HG03196 (cell line): ENCODE results near the gene PTPN7.
"Not testable (repeated sequence)": the region's sequence is repeated elsewhere in the genome, so short reads cannot be mapped to it uniquely, and the experiment has no call there.

Experiments used
- ATAC-seq: cut with Tn5 transposase; IDR thresholded peaks from one replicate; pipeline ENCODE4 v1.9.1; 2021; ENCODE audit not compliant: unreplicated experiment

Gene PTPN7

DNA sequence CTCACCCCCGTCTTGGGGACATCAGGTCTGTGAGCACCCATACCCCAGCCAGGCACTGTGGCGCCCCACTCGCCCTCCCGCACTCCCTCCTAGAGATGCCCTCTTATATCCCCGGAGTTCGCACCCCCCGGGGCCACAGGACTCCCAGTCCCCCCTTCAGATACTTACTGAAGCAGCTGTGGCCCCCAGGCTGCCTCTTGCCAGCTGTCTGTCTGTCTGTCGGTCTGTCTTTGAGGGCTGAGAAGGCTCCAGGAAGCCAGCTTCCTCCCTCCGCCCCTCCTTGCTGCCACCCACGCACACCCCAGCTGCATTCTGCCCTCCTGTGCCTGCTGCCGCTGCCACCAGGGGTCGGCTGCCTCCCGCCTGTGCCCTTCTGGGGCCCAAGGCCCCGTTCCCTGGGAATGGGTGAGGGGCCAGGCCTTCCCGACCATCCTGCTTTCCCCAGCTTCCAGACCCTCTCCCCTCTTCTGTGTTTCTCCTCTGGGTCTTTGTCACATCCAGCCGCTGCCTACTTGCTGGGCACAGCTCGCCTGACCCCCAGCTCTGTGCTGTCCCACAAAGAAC is at the start of gene PTPN7:
PTPN7 (minus strand) TSS at position 226 of the 564 bp plus-strand sequence. CDS start 1,200 bp downstream, outside the sequence.
- peak; percentile 45 for ATAC-seq

DNA sequence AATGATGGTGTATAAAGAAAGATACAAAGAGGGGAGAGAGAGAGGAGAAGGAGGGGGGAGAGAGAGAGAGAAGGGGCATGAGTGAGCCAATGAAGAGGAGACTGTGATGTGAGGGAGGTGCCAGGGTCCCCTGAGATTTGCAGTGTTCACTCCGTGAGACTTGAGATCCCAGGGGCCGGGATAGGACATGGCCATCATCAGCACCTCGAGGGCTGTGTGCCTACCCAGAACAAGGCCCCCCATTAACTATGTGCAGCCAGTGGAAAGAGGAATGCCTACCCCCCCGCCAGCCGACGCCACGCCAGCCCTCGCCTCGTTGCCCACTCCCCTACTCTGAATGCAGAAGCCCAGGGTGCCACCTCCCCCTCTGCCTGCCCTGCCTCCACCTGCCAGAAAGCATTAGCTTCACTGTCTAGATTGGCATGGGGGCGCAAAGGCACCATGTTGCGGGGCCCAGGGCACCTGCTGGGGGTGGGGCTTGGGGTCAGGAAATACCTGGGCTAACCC is 48.0 kb upstream of the PTPN7 start:
- no peak for ATAC-seq

DNA sequence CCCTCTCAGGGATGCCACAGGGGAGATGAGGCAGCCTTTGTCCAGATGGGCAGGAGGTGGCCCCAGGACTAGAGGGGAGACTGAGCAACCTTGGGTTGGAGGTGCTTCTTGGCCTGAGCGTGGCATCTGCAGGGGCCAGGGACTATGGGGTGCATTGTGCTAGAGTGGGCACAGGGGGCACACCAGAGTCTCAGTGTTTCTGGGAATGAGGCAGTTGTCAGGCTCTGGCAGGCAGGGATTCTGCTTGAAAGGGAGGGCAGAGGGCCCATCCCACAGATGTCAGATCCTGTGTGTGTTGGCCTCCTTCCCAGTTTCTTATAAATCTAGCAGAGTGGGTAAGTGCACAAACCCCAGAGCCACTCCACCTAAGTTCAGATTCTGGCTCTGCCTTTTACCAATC is 46.9 kb upstream of the PTPN7 start:
- ATAC-seq = no peak

DNA sequence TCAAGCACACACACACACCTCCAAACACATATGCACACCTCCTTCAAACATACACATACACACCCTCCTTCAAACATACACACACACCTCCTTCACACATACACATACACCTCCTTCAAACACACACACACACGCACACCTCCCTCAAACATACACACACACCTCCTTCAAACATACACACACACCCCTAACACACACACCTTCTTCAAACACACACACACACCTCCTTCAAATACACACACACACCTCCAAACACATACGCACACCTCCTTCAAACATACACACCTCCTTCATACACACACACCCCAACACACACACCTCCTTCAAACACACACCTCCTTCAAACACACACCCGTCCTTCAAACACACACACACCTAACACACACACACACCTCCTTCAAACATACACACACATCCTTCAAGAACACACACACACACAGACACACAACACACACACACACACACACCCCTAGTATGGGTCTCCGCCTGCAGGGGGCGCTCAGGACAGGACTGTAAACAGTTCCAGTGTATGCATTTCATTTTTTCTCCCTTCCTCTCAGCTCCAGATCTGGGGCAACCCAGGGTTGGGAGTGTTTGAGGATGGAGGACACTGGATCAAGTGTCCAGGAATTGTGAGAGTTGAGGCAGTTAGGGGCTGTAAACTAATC is 45.3 kb upstream of the PTPN7 start:
- no peak for ATAC-seq

DNA sequence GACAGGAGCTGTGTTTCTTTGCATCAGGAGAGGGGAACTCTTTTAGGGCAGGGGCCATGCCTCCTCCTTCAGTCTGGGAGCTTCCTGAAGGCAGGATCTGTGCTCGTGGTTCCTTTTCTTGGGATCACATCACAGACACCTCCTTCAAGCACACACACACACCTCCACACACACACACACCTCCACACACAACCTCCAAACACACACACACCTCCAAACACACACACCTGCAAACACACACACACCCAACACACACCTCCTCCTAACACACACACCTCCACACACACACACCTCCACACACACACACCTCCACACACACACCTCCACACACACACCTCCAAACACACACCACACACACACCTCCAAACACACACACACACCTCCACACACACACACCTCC is 43.7 kb upstream of the PTPN7 start:
- no peak for ATAC-seq

DNA sequence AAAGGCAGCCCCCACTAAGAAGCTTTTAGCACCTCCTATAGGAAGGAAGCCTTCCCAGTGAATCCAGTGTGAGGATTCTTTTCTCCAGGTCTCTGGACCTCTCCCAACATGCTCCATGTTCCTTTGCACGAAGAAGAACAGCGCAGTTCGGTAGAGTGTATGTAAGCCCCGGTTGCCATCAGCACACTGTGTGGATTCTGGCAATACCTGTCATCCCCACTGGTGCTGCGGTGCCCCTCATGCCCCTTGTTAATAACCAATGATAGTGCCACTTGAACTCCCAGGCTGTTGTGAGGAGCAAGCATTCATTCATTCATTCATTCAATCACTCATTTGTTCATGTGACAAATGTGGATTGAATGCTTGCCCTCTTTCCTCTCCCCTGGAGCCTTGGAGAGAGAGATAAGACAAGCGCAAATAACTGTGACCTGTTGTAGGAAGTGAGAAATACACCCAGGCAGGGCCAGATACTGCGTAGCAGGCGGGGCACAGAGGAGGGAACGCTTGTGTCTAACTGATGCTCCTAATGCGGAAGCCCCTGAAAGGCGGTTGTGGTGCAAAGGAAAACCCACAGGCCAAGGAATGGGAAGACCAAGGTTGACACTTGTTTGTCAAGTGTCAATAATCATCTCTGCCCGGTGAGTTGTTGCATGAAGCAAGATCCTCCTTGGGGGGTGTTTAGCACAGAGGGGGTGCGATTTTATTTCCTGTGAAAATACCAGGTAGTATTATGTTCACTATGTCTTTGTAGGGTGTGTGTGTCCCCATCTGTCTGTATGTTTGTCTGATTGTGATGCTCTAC is 43.0 kb upstream of the PTPN7 start:
- no peak for ATAC-seq

DNA sequence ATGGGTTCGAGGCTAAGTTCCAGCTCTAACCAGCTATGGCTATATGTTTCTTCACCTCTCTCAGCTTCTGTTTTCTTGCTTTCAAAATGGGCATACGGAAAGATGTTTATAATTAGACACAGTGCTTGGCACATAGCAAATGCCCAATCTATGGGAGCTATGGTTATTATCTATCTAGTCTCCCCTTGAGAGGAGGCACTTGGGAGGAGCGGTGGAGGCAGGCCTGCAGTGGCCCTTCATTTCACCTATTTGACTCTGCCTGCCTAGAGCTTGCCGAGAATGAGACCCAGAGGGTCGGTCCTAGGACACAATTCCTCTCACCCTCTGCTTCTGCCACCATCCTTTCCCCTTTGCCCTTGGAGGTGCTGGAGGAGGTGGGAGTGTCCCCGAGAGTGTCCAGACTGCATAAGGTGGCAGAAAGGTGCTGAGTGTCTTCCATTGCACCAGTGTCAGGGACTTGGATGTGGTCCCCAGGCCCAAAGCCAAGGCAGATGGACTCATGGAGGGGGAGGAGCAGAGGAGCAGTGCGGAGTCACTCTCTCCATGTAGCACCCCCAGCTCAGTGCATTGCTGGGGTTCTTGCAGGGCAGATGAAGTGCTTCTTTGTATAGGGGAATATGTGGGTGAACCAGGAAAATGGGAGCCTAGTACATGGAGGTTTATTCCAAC is 42.2 kb upstream of the PTPN7 start:
- no peak for ATAC-seq

DNA sequence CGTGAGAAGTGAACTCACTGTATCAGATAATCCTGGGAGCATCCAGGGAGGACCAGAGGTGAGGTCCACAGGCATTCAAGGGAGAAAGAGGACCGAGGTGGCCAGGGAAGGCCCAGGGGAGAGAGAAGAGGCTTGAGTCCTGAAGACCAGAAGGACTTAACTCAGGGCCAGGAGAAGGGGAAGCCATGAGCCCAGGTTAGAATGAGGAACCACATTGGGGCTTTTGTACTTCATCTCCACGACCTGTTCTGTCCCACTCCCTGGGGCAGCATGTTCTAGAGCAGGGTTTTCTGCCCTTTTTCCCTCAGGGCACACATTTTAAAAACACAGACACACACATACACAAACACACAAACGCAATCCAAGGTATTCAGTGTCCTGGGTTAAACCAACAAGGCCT is 41.6 kb upstream of the PTPN7 start:
- ATAC-seq = no peak

DNA sequence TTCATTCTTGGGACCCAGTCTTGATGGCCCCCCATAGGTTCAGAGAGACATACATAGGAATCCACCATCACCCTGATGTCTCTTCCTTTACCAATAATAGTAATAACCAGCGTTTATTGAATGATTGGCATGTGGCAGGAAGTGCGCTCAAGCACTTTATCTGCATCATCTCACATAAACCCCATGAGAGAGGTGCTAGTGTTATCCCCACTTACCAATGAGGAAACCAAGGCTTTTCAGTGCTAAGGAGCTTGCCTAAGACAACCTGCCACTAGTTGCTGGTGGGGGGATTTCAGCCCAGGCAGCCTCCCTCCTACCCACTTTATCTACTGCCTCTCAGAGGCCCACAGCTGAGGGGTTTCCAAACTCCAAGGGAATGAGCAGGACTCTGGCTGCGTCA is 40.9 kb upstream of the PTPN7 start:
- no peak for ATAC-seq

DNA sequence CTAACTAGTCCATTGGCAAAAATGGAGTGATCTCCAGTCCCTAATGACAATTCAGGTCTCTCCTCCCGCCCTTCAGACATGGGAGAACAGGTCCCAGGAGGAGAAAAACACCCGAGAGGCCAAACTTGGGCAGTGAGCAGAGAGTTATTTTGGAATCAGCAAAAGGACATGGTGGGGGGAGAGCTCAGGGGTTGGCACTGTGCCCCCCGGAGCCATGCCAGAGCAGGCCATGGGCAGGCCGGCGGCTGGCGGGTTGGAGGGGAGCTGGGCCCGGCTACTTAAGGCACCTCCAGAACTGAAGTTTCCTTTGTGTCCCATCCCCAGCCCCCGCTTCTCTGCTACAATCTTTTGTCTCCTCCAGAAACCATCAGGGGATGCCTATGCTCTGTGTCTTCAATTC is 40.3 kb upstream of the PTPN7 start:
- no peak for ATAC-seq

DNA sequence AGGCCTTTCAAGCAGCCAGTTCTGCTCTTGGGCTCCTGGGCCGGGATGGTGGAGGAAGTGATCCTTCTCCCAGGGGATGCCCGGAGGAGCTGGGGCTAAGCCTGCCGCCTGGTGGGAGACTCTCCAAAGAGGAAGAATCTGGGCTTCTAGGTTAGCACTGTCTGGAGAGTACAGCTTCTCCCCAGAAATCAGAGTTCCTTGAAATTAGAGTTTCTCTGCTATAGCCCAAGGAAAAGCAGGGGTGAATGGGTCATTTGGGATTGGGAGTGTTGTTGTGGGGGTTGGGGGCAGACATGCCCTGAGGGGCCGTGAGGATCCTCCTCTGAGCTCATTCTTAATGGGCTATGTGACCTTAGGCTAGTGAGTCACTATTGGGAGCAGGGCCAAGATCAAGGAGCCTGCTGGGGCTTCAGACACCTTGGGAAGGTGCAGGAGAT is 39.7 kb upstream of the PTPN7 start:
- no peak for ATAC-seq

DNA sequence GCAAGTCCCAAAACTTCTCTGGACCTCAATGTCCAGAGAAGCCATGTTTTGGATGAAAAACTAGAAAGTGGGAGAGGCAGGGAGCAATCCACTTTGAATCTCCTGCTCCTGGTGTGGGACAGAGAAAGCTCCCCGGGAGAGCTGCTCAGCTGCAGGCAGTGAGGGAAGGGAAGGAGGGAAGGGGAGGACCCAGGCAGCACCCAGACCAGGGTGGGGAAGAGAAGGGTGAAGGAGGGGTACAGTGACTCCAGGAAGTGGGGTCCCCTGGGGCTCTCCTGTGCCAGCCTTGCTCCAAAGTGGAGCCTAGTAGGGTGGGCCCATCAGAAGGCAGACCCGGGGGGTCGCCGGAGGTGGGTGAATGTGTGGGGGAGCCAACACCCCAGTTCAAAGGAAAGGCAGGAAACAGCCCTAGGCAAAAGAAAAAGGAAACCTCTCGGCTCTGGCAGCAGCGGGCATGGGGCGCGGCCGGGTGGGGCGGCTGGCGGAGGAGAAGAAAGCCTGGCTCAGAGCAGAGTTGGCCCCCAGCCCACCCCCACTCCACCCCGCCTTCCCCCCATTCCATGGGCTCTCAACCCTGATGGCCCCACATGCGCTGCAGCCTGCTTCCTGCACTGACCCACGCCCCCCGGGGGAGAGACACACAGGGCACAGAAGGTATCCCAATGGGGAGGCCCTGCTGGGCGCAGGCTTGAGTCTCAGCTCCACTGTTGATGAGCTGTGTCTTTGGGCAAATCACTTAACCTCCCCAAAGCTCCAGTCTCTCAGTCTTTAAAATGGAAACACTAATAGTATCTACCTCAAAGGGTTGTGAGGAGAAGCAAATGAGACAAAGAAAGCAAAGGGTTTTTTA is 38.9 kb upstream of the PTPN7 start:
- ATAC-seq = no peak

DNA sequence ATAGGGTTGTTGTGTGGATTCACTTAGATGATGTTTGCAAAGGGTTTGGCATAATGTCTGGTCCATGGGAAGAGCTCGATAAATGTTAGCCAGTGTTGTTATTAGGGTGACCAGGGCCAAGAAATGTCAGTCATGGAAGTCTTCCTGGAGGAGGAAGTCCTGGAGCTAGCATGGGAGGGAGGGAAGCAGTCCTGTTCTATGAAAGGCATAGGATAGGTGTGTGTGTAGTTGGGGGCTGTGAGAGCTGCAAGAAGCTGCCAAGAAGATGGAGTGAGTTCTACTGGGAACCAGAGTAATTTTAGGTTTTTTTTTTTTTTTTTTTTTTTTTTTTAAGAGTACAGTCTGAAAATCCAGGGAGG is 37.9 kb upstream of the PTPN7 start:
- ATAC-seq = no peak

DNA sequence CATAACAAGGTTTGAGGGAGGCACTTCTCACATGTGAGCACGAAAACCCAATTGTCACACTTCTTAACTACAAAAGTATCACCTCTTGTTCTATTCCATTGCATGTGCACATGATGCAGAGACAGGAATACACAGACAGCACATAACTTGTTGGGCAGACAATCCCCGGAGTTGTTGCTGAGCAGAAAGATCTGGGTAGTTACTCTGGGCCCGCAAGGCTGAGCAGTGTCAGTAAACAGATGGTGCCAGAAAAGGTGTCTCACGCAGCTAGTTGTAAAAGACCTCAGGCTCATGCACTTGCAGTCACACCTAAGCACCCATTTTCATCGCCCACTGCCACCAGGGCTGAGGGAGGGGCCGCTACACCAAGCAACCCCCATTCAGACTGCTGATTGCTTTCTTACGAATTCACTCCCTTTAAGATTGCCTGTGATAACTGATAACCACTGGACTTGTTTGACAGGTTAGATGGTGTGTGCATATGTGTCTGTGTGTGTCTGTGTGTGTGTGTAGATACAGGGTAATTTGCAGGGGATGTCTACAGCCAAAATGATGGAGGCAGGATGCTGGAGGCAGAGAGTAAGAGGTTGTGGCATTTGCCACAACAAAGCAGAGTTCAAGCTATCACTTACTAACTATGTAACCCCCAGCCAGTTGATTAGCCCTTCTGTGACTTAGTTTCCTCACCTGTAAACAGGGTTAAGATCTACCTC is 37.4 kb upstream of the PTPN7 start:
- no peak for ATAC-seq

DNA sequence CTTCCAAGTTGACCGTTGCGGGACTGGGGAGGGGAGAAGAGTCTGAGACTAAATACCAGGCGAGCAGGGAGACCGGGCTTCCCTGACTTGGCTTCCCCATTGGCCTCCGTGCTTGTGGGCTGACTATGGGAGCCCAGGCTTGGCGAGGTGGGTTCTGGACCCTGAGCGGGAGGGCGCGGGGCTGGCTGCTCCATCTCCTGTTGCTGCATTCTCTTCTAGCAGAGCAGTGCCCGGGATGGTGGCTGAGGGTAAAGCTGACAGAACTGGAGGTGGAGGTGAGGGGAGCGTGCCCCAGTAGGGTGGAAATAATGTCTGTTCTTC is 33.9 kb upstream of the PTPN7 start:
- ATAC-seq = no peak

DNA sequence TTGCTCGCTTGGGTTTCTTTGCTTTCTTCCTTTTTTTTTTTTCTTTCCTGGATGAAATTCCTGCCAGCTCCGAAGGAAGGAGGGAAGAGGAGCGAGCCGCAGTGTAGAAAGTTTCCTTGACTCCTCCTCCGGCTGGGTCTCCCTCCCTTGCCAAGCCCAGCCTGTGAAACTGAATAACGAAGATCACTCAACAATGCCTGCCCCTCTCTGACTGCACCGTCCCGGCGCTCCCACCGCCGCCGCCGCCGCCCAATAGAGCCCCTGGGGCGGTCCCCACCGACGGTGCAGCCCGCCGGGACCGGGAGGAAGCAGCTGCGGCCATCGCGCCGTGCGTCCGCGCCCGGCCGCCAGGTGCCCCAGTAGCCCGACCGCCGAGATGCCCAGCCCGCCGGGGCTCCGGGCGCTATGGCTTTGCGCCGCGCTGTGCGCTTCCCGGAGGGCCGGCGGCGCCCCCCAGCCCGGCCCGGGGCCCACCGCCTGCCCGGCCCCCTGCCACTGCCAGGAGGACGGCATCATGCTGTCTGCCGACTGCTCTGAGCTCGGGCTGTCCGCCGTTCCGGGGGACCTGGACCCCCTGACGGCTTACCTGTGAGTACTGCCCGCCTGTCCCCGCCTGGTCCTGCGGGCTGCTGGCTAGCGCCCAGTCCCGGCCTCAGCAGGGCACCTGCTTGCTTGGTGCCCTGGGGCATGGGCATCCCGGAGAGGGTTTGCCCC is 33.4 kb upstream of the PTPN7 start, which contains the start of gene LGR6:
LGR6 (plus strand) TSS at position 186 of the 714 bp plus-strand sequence; CDS start at position 377, 191 bp downstream.
- no peak for ATAC-seq

DNA sequence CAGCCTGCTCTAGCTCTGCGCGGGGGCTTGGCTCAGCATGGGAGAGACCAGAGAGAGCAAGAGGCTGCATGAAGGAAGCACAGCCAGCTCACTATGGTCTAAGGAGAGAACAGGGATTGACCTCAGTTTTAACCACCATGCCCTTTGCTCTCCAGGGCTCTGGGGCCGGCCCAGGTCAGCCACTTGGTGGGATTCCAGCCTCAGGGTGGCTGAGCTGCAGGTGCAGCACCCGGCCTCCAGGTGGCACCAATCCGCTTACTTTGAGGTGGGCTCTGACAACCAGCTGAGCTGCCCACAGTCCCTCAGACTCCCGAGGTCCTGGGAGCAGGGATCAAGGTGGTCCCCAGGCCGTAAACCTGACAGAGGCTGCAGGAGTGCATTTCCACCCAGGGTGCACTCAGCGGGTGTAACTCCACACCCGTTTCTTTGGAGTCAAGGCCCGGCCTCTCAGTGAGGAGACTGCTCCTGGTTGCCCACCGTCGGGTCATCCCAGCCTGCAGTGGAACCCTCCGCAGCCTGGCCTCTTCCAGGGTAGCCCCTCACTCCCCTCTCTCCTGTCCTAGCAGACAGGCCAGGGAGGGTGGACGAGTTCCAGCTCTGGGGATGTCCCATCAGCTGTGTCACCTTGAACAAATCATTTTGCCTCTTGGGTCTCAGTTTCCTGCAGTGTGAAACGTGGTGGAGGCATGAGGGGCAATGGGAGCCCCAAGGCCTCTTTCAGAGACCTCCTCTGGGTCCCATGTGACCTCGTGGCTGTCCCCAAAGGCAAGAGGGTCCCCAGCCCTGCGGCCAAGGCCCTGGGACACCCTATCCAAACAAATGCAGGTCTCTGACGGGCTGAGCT is 32.6 kb upstream of the PTPN7 start:
- no peak for ATAC-seq

DNA sequence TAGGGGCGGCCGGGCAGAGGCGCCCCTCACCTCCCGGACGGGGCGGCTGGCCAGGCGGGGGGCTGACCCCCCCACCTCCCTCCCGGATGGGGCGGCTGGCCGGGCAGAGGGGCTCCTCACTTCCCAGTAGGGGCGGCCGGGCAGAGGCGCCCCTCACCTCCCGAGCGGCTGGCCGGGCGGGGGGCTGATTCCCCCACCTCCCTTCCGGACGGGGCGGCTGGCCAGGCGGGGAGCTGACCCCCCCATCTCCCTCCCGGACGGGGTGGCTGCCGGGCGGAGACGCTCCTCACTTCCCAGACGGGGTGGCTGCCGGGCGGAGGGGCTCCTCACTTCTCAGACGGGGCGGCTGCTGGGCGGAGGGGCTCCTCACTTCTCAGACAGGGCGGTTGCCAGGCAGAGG is 31.0 kb upstream of the PTPN7 start:
- ATAC-seq = not testable (repeated sequence)
